ENCODE results near the gene EPHA2. TPM values are rescaled to one million over a fixed set of nuclear protein-coding genes. Genes with fewer than 3 reads are reported as not detected.
A peak's percentile ranks its signal among the peaks of the same experiment; 100 is the strongest.

Gene EPHA2
- total and polyA plus RNA-seq, 2 donors (not counting 3 experiments of a cell fraction or from before 2014, with no cell fraction given): 141 to 147 TPM

DNA sequence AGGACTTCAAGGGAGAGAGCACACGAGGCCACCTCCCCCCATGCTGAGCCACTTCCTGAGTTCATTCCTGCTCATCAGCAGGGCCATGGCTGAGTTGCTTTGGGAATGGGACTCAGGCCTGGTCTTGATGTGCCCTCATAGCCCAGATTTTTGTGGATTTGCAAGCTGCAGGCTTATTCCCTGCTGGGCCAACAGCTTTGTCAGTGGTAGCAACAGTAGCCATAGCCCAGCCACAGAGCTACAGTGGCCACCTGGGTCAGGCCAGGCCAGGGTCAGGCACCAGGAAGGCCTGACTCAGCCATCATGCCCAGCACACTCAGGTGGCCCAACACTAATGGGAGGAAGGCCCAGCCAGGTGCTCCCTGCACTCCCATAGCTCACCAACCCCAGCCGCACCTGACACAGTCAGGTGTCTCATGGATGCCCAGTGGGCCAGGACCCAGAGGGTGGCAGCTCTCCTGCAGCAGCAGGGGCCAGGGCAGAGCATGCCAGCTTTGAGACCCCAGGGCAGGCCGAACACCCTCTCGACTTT is 33.5 kb downstream of the EPHA2 start:
- Histone ChIP-seq H4K20me1 (replicated peaks; ENCODE audit: control insufficient read depth, extremely low read depth, insufficient read depth, low read length) (no peaks in the 10 kb centered on the region), H3K27me3 (ENCODE audit: control insufficient read depth in 2 of 2, insufficient read depth in 2 of 2, low read length in 2 of 2) (no peaks in the 10 kb centered on the region), H3K9me3 (replicated peaks; ENCODE audit: control insufficient read depth, insufficient read depth, low read length) (no peaks in the 10 kb centered on the region), H3K79me2 (ENCODE audit: control insufficient read depth, insufficient read depth, low read length) (peaks cover 8% of the 10 kb centered on the region), H3K36me3 (ENCODE audit: control insufficient read depth in 2 of 2, extremely low read depth in 1 of 2, insufficient read depth in 2 of 2, low read length in 2 of 2) (peaks cover 29 to 46% of the 10 kb centered on the region in 2 experiments), H3K9ac (replicated peaks; ENCODE audit: extremely low read depth, insufficient read depth, low read length) (no peak overlapping the region), H3K4me2 (ENCODE audit: insufficient read depth, low read length) (no peak overlapping the region), H2AFZ (ENCODE audit: low read depth, low read length) (no peak overlapping the region), H3K4me1 (ENCODE audit: control insufficient read depth, extremely low read depth, insufficient read depth, low read length) (no peaks in the 10 kb centered on the region), H3K27ac (ENCODE audit: insufficient read depth, low read depth, low read length) (no peak overlapping the region), H3K9me1 (replicated peaks; ENCODE audit: control insufficient read depth, extremely low read depth, insufficient read depth, low read length) (no peaks in the 10 kb centered on the region), H3K4me3 (replicated peaks in 1 of 3; ENCODE audit: insufficient read depth in 1 of 3, low read depth in 1 of 3, low read length in 3 of 3) (no peak overlapping the region)
- TF ChIP-seq POLR2A (IDR thresholded peaks at IDR 0.05; ENCODE audit: low read depth, low read length) (no peak), EZH2 (IDR thresholded peaks at IDR 0.05; ENCODE audit: borderline replicate concordance, low read depth, low read length, severe bottlenecking) (no peak)
- peak; percentile 65 for FAIRE-seq
- ChIA-PET POLR2A (interaction anchor here (1.4 kb wide), 1 partner anchor 8 kb away, joined by 4 read pairs; no protein-coding TSS in a partner anchor), CTCF (interaction anchor here (0.6 to 5.6 kb wide), 5 partner anchors 13 to 241 kb away, joined by 3 to 67 read pairs (median 4); no protein-coding TSS in a partner anchor)
- DNase-seq (ENCODE audit: low read depth, low spot score): no peak
- dilution Hi-C loops (cut with MboI; ENCODE audit: extremely low pct_ligation_motif_present, low sequenced_read_pairs): no loop called here
- no TSS peak for BruUV-seq (replicated peaks)
- intact Hi-C loops (cut with micrococcal nuclease): loop anchor here (5.0 kb wide), 1 partner anchor 35 kb away; no protein-coding TSS in a partner anchor

DNA sequence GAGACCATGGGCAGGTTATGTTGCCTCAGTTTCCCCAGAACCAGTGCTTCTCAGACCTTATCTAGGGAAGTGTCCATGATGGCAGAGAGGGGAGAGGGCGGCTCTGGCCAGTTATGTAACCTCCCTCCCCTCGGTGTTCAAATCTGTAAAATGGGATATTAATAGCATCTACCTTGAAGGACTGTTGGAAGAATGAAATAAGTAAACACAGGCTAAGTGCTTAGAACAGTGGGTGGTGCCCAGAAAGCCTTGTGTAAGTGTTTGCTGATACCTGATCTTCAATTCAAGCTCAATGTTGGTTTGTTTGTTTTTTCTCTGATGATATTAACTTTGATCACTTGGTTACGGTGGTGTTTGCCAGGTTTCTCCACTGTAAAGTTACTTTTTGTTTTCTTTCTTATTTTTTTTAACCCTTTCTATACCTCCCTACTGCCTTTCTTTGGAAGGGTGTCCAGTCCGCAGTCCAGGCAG is 34.9 kb downstream of the EPHA2 start:
- FAIRE-seq (no peak), DNase-seq (ENCODE audit: low read depth, low spot score) (no peak)
- intact Hi-C loops (cut with micrococcal nuclease): loop anchor here (5.0 kb wide), 1 partner anchor 34 kb away; no protein-coding TSS in a partner anchor
- no peak overlapping the region for H3K4me2 ChIP-seq (ENCODE audit: insufficient read depth, low read length)
- no peak overlapping the region for H2AFZ ChIP-seq (ENCODE audit: low read depth, low read length)
- H3K27me3 ChIP-seq (ENCODE audit: control insufficient read depth in 2 of 2, insufficient read depth in 2 of 2, low read length in 2 of 2): no peaks in the 10 kb centered on the region
- no peak overlapping the region for H3K27ac ChIP-seq (ENCODE audit: insufficient read depth, low read depth, low read length)
- H3K36me3 ChIP-seq (ENCODE audit: control insufficient read depth in 2 of 2, extremely low read depth in 1 of 2, insufficient read depth in 2 of 2, low read length in 2 of 2): peaks cover 18 to 31% of the 10 kb centered on the region in 2 experiments
- H3K79me2 ChIP-seq (ENCODE audit: control insufficient read depth, insufficient read depth, low read length): peaks cover 5% of the 10 kb centered on the region
- no peak overlapping the region for H3K4me3 ChIP-seq (replicated peaks in 1 of 3; ENCODE audit: insufficient read depth in 1 of 3, low read depth in 1 of 3, low read length in 3 of 3)
- no peaks in the 10 kb centered on the region for H3K4me1 ChIP-seq (ENCODE audit: control insufficient read depth, extremely low read depth, insufficient read depth, low read length)
- H3K9me1 ChIP-seq (replicated peaks; ENCODE audit: control insufficient read depth, extremely low read depth, insufficient read depth, low read length): no peaks in the 10 kb centered on the region
- ChIA-PET POLR2A (no interaction called here), CTCF (interaction anchor here (1.1 to 5.6 kb wide), 3 partner anchors 39 to 65 kb away, joined by 4 to 67 read pairs (median 13); no protein-coding TSS in a partner anchor)
- H3K9ac ChIP-seq (replicated peaks; ENCODE audit: extremely low read depth, insufficient read depth, low read length): no peak overlapping the region
- TF ChIP-seq GATA2 (IDR thresholded peaks at IDR 0.05; ENCODE audit: insufficient read depth, insufficient read length, low read depth, low read length): no peak
- TF ChIP-seq, protein P1, sequence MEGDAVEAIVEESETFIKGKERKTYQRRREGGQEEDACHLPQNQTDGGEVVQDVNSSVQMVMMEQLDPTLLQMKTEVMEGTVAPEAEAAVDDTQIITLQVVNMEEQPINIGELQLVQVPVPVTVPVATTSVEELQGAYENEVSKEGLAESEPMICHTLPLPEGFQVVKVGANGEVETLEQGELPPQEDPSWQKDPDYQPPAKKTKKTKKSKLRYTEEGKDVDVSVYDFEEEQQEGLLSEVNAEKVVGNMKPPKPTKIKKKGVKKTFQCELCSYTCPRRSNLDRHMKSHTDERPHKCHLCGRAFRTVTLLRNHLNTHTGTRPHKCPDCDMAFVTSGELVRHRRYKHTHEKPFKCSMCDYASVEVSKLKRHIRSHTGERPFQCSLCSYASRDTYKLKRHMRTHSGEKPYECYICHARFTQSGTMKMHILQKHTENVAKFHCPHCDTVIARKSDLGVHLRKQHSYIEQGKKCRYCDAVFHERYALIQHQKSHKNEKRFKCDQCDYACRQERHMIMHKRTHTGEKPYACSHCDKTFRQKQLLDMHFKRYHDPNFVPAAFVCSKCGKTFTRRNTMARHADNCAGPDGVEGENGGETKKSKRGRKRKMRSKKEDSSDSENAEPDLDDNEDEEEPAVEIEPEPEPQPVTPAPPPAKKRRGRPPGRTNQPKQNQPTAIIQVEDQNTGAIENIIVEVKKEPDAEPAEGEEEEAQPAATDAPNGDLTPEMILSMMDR (IDR thresholded peaks at IDR 0.05; ENCODE audit: extremely low read depth in 1 of 2, insufficient read depth in 1 of 2, low read depth in 1 of 2, low read length in 2 of 2): no peak
- TF ChIP-seq POLR2A (IDR thresholded peaks at IDR 0.05; ENCODE audit: low read depth, low read length): no peak
- TF ChIP-seq MYC (IDR thresholded peaks at IDR 0.05; ENCODE audit: low read depth, low read length): no peak
- no peak for TF ChIP-seq JUN (IDR thresholded peaks at IDR 0.05; ENCODE audit: borderline replicate concordance, insufficient read depth, insufficient read length, low read depth)
- TF ChIP-seq, protein P2, sequence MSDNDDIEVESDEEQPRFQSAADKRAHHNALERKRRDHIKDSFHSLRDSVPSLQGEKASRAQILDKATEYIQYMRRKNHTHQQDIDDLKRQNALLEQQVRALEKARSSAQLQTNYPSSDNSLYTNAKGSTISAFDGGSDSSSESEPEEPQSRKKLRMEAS (IDR thresholded peaks at IDR 0.05; ENCODE audit: insufficient read depth, insufficient read length): no peak
- TF ChIP-seq FOS (IDR thresholded peaks at IDR 0.05; ENCODE audit: borderline replicate concordance, insufficient read depth, low read length): no peak
- TF ChIP-seq EZH2 (IDR thresholded peaks at IDR 0.05; ENCODE audit: borderline replicate concordance, low read depth, low read length, severe bottlenecking): no peak
- TF ChIP-seq POLR2AphosphoS5 (IDR thresholded peaks at IDR 0.05; ENCODE audit: insufficient read depth, low read depth, low read length): no peak
- dilution Hi-C loops (cut with MboI; ENCODE audit: extremely low pct_ligation_motif_present, low sequenced_read_pairs): no loop called here
- H4K20me1 ChIP-seq (replicated peaks; ENCODE audit: control insufficient read depth, extremely low read depth, insufficient read depth, low read length): no peaks in the 10 kb centered on the region
- no TSS peak for BruUV-seq (replicated peaks)
- no peaks in the 10 kb centered on the region for H3K9me3 ChIP-seq (replicated peaks; ENCODE audit: control insufficient read depth, insufficient read depth, low read length)

Measured in endothelial cell of umbilical vein (primary cell).